SKM-1 treated with dmso at 0.1 percent for 144 hours (cell line): Measurements from ENCODE around the gene TMEM221.

Source experiments
- DNase-seq: peaks from one replicate; lab custom pipeline; 2025; ENCODE audit not compliant: unreplicated experiment; lab: John Stamatoyannopoulos, UW

Gene TMEM221

DNA sequence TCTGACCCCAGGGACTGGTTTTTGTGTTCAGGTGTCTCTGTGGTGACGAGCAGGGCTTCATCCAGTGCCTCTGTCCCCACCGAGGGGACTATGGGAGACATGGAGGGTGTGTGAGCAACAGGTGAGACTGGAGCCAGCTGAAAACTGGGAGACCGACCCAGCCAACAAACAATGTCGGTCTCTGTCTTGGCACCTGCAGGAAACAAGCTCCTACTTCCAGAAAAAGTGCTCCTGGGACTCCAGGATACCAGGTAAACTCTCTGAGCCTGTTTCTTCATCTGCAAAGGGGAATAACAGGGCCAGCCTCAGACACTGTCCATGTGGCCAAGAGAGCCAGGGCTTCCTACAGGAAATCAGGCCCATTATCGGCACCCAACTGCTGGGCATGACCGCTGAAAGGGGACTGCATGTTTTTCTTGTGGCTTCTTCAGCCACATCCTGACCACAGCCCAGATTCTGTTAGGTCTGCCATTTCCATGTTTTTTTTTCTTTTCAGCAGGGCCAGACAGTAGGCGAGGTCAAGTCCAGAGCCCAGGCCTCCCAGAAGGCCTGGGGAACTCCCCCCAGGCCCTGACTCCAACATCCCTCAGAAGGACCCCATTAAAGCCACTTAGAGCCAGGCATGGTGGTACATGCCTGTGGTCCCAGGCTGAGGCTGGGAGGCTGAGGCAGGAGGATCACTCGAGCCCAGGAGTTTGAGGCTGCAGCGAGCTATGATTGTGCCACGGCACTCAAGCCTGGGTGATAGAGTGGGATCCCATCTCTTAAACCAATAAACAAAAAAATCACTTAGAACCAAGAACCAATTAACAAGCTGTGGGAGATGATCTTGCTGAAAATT is 42.2 kb downstream of the TMEM221 start:
- peak; percentile 42 for DNase-seq

DNA sequence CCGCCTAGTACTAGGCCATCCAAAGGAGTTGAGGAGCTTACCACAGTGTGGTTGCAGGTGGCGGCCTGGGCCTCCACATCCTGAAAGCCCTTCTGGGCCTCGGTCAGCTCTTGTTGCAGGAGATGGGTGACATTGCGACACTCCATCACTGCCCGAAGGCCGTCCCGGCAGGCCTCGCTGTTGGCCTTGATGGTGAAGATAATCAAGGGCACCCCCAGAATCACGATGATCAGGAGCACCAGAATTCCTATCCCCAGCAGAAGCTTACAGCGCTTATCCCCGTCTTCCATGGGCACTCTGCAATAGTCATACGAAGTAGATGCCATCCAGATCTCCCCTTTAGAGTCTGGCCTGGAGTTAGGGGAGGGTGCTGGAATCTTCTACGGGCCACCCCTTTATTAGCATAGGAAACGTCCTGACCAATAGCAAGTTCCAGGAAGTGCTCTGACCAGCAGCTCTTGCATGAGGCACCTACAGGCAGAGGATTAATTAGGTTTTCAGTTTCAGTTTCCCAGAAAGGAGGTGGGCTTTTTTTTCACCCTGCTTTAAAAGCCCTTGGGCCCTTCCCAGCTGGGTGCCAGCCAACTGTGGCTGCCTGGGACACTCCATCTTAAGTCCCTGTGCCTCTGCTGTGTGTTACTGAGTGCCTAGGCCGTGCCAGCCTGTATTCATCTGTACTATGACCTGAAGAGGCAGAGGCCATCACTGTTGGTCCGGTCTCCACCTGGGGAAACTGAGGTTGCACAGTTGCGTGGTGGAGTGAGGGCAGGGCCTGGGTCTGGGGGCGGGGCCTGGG is 43.0 kb downstream of the TMEM221 start, which contains the start of gene BST2:
Gene BST2, minus strand, starts transcription at position 381 of the 796 bp plus-strand sequence. Its CDS starts 55 bp downstream, at position 326.
- DNase-seq = peak; percentile 81

DNA sequence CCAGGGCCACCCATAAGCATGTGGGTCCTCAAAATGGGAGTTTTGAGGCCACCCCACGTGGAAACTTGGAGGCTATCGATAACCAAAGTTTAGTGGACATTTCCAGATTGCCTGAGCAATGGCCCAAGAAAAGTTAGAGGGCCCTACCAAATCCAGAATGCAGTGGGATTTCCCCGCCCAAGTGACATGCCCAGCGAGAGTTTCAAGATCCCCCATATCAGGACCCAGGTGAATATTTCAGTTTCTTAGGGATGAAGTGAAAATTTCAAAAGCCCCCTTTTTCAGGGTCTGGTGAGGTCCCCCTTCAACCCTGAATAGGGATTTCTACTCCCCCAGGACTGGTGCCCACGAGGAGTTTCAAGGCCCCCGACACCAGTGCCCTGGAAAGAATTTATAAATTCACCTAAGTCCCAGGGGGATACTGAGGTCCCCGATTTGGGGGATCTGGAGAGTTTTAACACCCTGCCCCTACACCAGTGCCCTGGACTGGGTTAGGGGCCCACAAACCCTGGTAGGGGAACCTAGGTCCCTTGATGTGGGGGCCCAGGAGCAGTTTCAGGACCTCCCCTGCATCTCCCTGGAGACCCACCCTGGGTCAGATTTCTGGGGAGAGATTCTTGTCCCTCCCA is 43.7 kb downstream of the TMEM221 start:
- DNase-seq = no peak

DNA sequence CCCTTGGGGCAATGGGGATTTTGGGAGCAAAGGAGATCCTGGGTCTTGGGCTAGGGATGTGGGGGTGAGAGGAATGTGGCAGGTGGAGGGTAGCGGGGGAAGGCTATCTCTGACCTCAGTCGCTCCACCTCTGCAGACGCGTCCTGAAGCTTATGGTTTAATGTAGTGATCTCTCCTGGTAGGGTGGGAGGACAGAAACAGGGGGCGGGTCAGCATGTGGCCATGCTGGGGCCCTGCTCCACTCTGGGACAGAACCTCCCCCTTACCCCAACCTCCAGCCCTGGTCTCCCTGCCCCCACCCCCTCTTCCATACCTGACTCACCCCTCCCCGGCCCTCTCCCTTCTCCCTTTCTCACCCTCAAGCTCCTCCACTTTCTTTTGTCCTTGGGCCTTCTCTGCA is 44.5 kb downstream of the TMEM221 start:
- DNase-seq = no peak

DNA sequence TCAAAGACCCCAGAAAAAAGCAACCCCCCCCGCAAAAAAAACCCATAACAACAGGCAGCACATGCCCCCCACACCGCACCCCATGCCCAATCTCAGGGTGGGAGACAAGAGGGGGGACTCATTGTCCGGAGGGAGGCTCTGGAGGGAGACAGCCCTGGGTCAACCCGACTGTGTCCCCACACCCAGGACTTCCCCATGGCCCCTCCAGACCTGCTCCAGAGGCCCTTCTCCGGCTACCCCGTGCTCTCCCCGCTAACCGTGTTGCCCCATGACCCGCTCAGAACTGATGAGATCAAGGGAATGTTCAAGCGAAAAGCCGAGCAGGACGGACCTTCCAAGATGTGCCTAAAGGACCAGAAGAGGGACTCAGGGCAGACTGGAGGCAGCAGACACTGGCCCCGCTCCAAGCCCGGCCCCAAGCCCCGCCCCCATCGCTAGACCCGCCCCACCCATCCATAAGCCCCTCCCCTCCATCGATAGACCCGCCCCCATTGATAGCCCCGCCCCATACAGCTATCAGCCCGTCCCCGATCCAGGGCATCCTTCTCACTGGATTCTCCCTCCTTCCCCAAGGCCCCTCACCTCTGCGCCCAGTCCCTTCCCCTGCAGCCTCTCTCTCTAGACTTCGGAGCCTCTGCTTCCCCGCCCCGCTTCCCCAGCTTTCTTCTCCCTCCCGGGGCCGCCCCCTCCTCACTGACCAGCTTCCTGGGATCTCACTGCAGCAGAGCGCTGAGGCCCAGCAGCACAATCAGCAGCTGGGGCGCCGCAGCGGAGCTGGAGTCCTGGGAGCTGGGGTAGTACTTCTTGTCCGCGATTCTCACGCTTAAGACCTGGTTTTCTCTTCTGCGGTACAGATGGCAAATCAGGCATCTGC is 45.2 kb downstream of the TMEM221 start:
- no peak for DNase-seq

DNA sequence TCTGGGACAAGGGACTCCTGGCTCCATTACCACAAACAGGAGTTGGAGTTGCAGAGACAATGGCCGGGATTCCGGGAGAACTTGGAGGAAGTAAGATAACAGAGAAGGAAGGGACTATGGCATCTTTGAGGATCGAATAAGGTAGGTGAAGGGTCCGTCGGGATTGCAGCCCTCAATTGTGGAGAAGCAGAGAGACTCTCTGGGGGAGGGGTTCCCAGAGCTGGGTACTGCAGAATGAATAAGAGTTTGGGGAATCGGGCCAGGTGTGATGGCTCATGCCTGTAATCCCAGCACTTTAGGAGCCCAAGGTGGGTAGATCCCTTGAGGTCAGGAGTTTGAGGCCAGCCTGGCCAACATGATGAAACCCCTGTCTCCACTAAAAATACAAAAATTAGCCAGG is 46.8 kb downstream of the TMEM221 start:
- DNase-seq = no peak

DNA sequence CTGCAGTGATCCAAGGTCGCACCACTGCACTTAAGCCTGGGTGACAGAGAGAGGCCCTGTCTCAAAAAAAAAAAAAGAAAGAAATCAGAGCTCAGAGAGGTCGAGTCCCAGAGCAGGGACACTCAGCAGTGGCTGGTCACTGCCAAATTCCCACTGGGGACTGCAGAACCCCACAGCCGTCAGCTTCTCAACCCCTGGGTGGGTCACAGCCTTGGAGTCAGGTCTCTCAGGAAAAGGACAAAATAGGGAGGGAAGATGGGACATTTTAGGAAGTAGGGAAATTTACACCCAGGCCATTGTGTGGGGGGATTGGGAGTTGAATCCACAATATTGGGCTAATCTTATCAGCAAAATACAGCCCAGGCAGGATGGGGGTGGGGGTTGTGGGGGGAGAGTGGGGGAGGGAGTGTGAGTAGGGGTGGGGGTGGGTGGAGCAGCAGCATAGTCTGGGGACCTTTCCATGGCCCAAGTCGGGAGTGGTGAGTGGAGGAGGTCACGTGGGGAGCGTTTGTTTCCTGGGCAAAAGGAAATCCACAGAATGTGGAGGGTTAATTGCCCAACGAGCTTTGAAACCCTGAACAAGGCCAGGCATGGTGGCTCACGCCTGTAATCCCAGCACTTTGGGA is 49.5 kb downstream of the TMEM221 start:
- no peak for DNase-seq

DNA sequence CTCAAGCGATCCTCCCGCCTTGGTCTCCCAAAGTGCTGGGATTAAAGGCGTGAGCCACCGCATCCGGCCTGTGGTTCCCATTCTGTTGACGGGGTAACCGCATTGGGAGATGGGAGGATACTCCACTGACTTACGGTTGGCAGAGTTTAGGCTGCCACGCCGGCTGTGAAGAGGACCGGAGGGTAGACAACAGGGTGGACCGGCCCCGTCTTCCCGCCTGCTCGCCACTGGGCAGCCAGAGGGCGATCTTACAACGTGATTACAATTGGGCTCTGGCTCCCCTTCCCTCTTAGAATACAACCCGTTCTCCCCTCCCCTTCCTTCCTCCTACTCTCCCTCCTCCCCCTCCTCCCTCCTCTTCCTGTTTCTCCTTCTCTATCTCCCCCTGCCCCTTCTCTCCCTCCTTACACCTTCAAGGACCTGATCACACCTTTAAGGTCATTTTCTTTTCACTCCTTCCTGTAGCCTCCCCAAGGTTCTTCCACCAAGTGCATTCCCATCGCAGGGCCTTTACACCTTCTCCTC is 53.5 kb downstream of the TMEM221 start:
- peak; percentile 63 for DNase-seq

DNA sequence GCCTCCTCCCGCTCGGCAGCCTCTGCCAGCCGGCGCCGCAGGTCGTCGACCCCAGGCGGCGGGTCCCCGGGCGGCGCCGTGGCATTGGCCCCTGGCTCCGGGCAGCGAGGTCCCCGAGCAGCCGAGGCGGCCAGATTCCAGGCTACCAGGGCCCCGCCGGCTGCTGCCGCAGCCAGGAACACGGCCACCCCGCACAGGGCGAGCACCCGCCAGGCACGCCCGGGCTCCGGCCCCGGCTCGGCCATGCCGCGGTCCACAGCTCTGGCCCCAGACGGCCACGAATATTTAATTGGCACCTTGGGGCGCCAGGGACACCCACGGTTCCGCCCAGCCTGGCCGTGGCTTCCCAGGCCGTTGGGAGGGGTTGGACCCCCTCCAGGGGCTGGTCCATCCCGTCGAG is 54.6 kb downstream of the TMEM221 start, which contains the start of gene CCDC194:
Gene CCDC194, minus strand, starts transcription at position 283 of the 400 bp plus-strand sequence. Its CDS starts 38 bp downstream, at position 245.
- DNase-seq = no peak

DNA sequence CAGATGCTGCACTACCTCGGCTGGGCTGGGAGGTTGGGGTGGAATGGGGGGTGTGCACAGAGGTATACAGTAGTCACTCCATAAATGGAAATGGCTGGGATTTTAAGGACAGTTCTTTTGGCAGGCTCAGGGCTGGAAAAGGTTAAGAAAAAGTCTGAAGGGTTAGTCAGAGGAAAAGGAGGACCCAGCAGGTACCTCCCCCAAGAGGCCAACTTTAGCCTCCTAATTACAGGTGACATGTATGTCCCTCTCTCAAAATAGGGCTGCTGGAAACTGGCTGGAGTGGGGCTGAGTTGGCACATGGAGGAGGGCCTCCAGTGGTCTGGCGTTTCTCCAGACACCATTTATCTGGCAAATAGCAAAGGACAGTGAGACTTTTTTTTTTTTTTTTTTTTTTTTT is 55.5 kb downstream of the TMEM221 start:
- DNase-seq = no peak

DNA sequence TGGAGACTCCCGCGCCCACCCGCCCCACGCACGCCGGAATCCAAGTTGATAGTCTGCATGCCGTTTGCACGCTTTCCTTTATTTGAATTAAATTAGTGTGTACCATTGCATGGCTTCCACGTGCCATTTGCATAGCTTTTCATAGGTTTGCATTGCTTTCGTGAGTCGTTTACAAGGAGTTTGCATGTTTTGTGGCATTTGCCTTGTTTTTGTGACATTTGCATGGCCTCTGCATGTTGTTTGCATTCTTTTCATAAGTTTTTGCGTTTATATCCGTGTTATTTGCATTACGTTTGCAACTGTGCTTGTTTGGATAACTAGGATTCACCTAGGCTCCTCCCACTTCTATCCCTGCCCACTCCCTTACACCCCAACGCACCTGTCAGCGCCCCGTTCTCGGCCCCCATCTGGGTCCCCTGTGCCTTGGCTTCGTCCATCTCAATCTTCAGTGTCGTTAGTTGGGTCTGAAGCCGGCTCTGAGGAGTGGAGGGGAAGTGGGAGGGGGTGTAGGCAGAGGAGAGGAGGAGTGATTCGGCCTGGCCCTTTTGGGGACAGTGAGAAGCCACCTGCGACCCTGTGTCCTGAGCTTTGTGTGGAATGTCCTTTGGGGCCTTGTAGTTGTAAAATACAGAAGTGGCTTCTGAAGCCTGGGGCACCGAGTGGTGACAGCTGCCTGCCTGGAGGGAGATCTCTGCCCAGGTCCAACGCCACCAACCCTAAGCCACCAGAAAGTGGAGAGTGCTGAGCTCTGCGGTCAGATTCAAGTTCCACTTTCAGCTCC is 56.9 kb downstream of the TMEM221 start:
- DNase-seq = peak; percentile 47

DNA sequence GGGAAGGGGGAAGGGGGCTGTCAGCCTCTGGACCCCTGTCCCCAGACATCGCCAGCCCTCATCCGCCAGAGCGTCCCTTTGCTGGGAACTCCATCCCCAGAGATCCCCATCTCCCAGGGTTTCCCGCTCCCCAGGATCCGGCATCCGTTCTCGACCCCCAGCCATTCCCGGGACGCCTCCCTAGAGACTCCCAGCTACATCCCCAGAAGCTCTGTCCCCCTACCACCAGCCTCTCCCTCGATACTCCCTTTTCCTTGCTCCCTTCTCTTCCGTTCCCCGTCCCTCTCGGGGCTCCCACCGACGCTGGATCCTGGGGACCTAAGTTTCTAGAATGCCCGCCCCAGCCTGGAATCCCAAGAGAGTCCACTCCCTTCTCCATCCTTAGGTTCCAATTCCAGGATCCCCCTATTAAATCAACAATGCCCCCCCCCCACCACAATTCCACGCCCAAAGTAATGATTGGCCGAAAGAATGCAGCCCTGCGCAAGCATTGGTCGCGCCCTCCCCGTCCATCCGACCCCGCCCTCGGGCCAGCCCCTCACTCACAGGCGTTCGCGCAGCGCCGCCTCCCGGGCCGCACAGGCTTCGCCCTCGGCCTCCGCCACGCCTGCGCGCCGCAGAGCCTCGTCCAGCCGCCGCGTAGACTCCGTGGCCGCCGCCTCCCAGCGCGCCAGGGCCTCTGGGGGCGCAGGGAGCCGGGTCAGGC is 57.6 kb downstream of the TMEM221 start:
- DNase-seq = peak; percentile 64

DNA sequence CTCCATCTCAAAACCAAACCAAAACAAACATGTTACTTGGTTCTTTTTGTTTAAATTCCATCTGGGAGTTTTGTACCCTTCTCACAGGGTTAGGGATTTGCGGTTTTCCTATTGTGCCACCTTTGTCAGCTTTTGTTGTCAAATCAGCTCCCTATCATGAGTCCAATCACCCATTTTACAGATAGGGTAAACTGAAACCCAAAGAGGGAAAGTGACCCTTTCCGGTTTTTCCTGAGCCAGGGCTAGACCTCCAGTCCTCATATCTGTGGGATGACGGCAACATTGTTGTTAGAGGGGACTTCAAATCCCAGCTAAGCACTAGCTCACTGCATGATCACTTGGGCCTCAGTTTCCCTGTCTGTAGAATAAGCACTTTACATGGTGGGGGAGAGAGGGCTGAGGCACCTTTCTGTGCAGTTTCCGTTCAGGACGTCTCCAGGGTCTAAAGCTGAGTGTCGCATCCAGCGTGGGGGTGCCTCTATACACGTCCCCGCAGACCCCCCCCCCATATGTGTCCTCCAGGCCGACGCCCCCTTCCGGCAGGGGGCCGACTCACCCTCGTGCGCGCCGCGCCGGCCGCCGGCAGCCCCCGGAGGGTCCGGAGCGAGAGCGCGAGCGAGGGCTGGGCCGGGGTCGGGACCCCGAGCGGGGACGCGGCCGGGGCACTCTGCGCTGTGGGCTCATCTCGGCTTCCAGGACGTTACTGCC is 58.4 kb downstream of the TMEM221 start:
- no peak for DNase-seq

DNA sequence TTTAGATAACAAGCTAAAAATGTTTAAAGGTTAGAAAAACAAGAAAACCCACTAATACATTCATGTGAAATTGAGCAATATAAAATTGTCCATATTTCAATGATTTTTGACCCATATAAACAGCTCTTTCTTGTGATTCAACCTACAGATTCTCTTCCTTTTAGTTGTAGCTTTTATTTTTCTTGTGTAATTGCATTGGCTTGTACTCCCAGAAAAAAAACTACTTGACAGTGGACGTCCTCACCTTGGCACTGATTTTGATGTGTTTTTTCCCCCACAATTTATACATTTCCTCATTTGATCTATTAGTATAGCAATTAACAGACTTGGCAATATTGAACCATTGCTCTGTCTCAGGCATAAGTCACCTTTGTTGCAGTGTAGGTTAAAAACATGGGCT is 59.2 kb downstream of the TMEM221 start:
- no peak for DNase-seq

DNA sequence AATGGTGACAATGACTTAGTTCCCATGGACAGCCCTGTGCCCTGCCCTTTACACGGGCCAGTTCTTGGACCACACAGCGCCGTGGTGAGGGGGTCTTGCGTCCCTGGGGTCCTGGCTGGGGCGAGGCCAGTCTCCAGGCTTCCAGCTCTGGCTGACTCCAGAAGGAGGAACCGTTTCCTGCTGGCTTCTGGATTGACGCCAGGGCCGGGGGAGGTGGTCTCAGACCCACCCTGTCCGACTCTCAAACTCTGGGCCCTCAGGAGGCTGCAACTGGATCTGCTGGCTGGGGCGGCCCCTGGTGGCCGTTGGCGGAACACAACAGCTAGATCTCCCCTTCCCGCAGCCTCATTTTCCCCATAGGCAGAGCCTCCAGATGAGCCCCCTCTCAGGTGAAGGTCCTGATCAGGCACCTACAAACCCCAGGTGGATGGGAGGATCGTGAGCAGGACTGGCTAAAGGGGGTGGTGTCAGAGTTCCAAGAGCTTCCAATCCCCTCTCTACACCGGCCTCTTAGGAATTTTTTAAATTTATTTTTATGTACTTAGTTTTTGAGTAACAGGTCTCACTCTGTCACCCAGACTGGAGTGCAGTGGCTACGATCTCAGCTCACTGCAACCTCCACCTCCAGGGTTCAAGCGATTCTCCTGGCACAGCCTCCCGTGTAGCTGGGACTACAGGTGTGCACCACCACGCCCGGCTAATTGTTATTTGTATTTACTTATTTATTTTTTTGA is 62.4 kb downstream of the TMEM221 start:
- peak; percentile 29 for DNase-seq
